Forelimb muscle (tissue), 1 donor: ENCODE results near the gene SMG6. TPM values are rescaled to one million over a fixed set of nuclear protein-coding genes. Genes with fewer than 3 reads are reported as not detected.

ENCODE experiments used
- DNase-seq: peaks from one replicate; pipeline ENCODE4 v3.0.0-alpha.2; 2013; ENCODE audit warnings: low read depth
- polyA plus RNA-seq: library from polyadenylated mRNA; unstranded; fragments of 120-200 nt; gene quantifications from one replicate; pipeline ENCODE4 v1.2.1, GENCODE V29; 2013; ENCODE audit not compliant: insufficient read length

Gene SMG6
- polyA plus RNA-seq, 1 donor = 16.5 TPM

GRCh38 chr17:2050300-2051060 is 253.1 kb downstream of the SMG6 start:
- no peak for DNase-seq

- no peak for DNase-seq
These were observed 254.0 kb downstream of the SMG6 start for GRCh38 chr17:2049333-2050299.

- DNase-seq = no peak
These were observed 254.8 kb downstream of the SMG6 start for GRCh38 chr17:2048805-2049204.

GRCh38 chr17:2047590-2047989 is 256.0 kb downstream of the SMG6 start:
- DNase-seq = no peak

- DNase-seq = no peak
These were observed 259.2 kb downstream of the SMG6 start for GRCh38 chr17:2044263-2044894.

- DNase-seq = no peak
These were observed 259.8 kb downstream of the SMG6 start for GRCh38 chr17:2043785-2044184.

- DNase-seq = no peak
These were observed 260.7 kb downstream of the SMG6 start for GRCh38 chr17:2042933-2043332.

GRCh38 chr17:2042390-2042847 is 261.2 kb downstream of the SMG6 start:
- no peak for DNase-seq

GRCh38 chr17:2041561-2042389 is 261.8 kb downstream of the SMG6 start, which contains the start of gene OVCA2:
OVCA2 (plus strand) TSS chr17:2042022; CDS start chr17:2042048, 26 bp downstream.
- peak; percentile 86 for DNase-seq

- no peak for DNase-seq
These were observed 262.5 kb downstream of the SMG6 start for GRCh38 chr17:2040942-2041560.

GRCh38 chr17:2040219-2040827 is 263.3 kb downstream of the SMG6 start:
- DNase-seq = no peak

GRCh38 chr17:2037155-2037554 is 266.4 kb downstream of the SMG6 start:
- DNase-seq = no peak

GRCh38 chr17:2035541-2036488 is 267.8 kb downstream of the SMG6 start:
- DNase-seq = no peak

GRCh38 chr17:2034806-2035540 is 268.6 kb downstream of the SMG6 start:
- no peak for DNase-seq

GRCh38 chr17:2034157-2034556 is 269.4 kb downstream of the SMG6 start:
- DNase-seq = no peak

- DNase-seq = no peak
These were observed 270.4 kb downstream of the SMG6 start for GRCh38 chr17:2033153-2033552.

- no peak for DNase-seq
These were observed 272.8 kb downstream of the SMG6 start for GRCh38 chr17:2030779-2031163.
